Omental fat pad (tissue), 4 donors: ENCODE data around the gene ABCC5. TPM values are rescaled to one million over a fixed set of nuclear protein-coding genes. Genes with fewer than 3 reads are reported as not detected.

Experiments used
- ATAC-seq: fragments of 150-250 bp; one replicate; pipeline ENCODE4 v1.9.1; 2016; ENCODE audit warnings: mild to moderate bottlenecking, moderate library complexity; ENCODE audit not compliant: low FRiP score
- DNase-seq: peaks from one replicate; pipeline ENCODE4 v3.0.0-alpha.2; 2019; ENCODE audit warnings: low spot score
- small RNA-seq: library from RNA; depleted of rRNA; stranded (forward); fragments of <200 nt; gene quantifications from one replicate; pipeline ENCODE3, GENCODE V24; 2016
- total RNA-seq, 4 donors: library from RNA; depleted of rRNA; stranded (reverse); fragments of >200 nt; gene quantifications; one replicate each; pipeline ENCODE4 v1.1.0, GENCODE V29; 2016
- TF ChIP-seq, protein P1 (sequence below), 3 donors: fragments of 450-650 bp; IDR thresholded peaks; one replicate each; pipeline ENCODE4 v1.5.1; 2016 to 2017; ENCODE audit warnings: antibody characterized with exemption in 3 of 3, mild to moderate bottlenecking in 3 of 3, moderate library complexity in 2 of 3

Gene ABCC5
- total RNA-seq, 4 donors from 2014 or later, result 19.7 to 32.0 (median 27.2) TPM

DNA sequence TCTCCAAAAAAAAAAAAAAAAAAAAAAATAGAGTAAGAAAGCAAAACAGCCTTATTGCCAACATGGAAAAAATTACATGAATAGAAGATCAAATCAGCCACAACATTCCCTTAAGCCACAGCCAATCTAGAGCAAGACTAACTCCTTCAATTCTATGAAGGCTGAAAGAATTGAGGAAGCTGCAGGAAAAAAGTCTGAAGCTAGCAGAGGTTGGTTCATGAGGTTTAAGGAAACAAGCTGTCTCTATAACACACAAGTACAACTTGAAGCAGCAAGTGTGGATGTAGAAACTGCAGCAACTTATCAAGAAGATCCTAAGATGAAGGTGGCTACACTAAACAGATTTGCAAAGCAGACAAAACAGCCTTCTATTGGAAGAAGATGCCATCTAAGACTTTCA lies 142.3 kb downstream of the ABCC5 start:
- no peak for DNase-seq
- TF ChIP-seq, protein P1, sequence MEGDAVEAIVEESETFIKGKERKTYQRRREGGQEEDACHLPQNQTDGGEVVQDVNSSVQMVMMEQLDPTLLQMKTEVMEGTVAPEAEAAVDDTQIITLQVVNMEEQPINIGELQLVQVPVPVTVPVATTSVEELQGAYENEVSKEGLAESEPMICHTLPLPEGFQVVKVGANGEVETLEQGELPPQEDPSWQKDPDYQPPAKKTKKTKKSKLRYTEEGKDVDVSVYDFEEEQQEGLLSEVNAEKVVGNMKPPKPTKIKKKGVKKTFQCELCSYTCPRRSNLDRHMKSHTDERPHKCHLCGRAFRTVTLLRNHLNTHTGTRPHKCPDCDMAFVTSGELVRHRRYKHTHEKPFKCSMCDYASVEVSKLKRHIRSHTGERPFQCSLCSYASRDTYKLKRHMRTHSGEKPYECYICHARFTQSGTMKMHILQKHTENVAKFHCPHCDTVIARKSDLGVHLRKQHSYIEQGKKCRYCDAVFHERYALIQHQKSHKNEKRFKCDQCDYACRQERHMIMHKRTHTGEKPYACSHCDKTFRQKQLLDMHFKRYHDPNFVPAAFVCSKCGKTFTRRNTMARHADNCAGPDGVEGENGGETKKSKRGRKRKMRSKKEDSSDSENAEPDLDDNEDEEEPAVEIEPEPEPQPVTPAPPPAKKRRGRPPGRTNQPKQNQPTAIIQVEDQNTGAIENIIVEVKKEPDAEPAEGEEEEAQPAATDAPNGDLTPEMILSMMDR (IDR thresholded peaks at IDR 0.05), result no peak
- no peak for ATAC-seq

DNA sequence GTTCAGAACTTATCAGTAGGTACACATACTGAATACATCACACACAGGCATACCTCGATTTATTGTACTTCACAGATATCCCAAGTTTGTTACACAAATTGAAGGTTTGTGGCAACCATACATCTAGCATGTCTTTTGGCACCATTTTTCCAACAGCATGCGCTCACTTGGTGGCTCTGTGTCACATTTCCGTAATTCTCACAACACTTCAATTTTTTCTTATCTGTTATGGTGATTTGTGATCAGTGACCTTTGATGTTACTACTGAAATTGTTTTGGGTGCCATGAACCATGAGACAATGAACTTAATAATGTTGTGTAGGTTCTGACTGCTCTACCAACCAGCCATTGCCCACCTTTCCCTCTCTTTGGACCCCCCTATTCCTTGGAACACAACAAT lies 143.8 kb downstream of the ABCC5 start:
- no peak for DNase-seq

DNA sequence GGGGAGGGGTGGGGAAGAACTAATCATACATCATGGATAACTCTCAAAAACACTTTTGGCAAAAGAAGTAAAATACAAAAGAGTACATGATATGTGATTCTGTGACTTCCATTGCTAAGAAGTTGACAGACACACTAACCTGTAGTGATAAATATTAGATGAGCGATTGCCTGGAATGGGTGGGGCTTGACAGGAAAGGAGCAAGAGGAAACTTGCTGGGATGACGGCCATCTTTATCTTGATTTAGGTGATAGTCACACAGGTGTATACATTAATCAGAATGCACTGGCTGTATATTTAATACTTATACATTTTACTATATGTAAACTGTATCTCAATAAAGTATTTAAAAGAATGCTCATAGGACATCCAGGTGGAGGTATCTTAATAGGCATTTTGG lies 146.1 kb downstream of the ABCC5 start:
- no peak for DNase-seq
- no peak for ATAC-seq
- TF ChIP-seq, protein P1 (IDR thresholded peaks at IDR 0.05), result no peak

More for the DNA sequence above, 143.8 kb downstream of the ABCC5 start:
- no peak for ATAC-seq
- TF ChIP-seq, protein P1 (IDR thresholded peaks at IDR 0.05), result no peak

DNA sequence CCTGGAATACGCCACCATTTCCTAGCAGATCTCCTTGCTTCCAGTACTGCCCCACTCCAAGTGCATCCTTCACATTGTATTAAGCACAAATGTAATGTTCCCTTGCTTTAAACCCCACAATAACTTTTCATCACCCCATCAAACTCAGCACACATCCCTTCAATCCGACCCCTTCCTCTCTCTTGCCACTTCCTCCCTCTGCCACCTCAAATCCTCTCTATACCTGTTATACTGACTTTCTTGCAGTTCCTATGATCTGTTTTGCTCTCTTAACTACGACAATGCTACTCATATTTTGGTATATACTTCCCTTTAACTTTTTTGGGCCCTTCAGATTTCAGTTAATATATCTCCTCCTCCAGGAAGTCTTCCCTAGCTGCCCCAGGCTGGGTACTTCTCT lies 147.1 kb downstream of the ABCC5 start:
- no peak for ATAC-seq
- TF ChIP-seq, protein P1 (IDR thresholded peaks at IDR 0.05), result no peak
- no peak for DNase-seq

Small RNA genes lying within 50 kb of the gene (small RNA-seq; reads per million reads assigned to genes)
- gene MIR4448, result not detected

Other genes starting within 250 kb of the ABCC5 start
- gene MAP6D1, start 192.3 kb downstream of the ABCC5 start, total RNA-seq, result 1 to 10 TPM in 3 of 4 donors, not detected in 1; 1.8 to 2.8 (median 2.4) TPM
- gene PARL, start 133.0 kb downstream of the ABCC5 start, total RNA-seq, result 10 to 100 TPM; 40.8 to 57.0 (median 47.6) TPM
- not detected for gene HTR3D, start 13.9 kb upstream of the ABCC5 start, total RNA-seq
- gene HTR3C, start 35.2 kb upstream of the ABCC5 start, total RNA-seq, result under 1 TPM in 1 of 4 donors, not detected in 3; 0.48 TPM
- not detected for gene HTR3E, start 79.2 kb upstream of the ABCC5 start, total RNA-seq
- gene EIF2B5, start 117.5 kb upstream of the ABCC5 start, total RNA-seq, result 10 to 100 TPM; 28.5 to 50.3 (median 38.7) TPM
- 10 to 100 TPM; 34.9 to 46.0 (median 43.2) TPM for gene DVL3, start 137.5 kb upstream of the ABCC5 start, total RNA-seq
- 100 to 1,000 TPM; 240 to 284 (median 246) TPM for gene AP2M1, start 157.0 kb upstream of the ABCC5 start, total RNA-seq
- 10 to 100 TPM; 41.0 to 76.7 (median 64.0) TPM for gene ABCF3, start 168.3 kb upstream of the ABCC5 start, total RNA-seq
- under 1 TPM in 2 of 4 donors, not detected in 2; 0.19 to 0.47 TPM for gene VWA5B2, start 211.7 kb upstream of the ABCC5 start, total RNA-seq
- gene ALG3, start 231.1 kb upstream of the ABCC5 start, total RNA-seq, result 10 to 100 TPM; 42.2 to 56.6 (median 52.3) TPM
- gene EEF1AKMT4, start 231.8 kb upstream of the ABCC5 start, total RNA-seq, result 10 to 100 TPM in 1 of 4 donors, 1 to 10 TPM in 3; 1.7 to 14.8 (median 5.5) TPM
- gene CAMK2N2, start 243.7 kb upstream of the ABCC5 start, total RNA-seq, result under 1 TPM in 1 of 4 donors, not detected in 3; 0.28 TPM